ENCODE measurements around the gene WDR70.

- TF ChIP-seq POLR2AphosphoS5 (IDR thresholded peaks at IDR 0.05; ENCODE audit: low read depth, low read length) (no peak), TAF1 (IDR thresholded peaks at IDR 0.05; ENCODE audit: low read depth, low read length) (no peak), POLR2A (IDR thresholded peaks at IDR 0.05; ENCODE audit: low read depth, low read length) (no peak), SPI1 (IDR thresholded peaks at IDR 0.05; ENCODE audit: low read depth, low read length) (no peak)
These were observed 346.1 kb downstream of the WDR70 start for GRCh38 chr5:37725185-37725584.

Measured in GM12891 (cell line).